GM23338 (cell line): Measurements from ENCODE around the gene APLN. TPM values are rescaled to one million over a fixed set of nuclear protein-coding genes. Genes with fewer than 3 reads are reported as not detected.

Experiments
- ATAC-seq: fragments of 200-7000 bp; cut with Tn5 transposase; 3 replicates; pipeline ENCODE4 v1.9.1; 2020
- DNase-seq: peaks from one replicate; pipeline ENCODE4 v3.0.0-alpha.2; 2015; ENCODE audit warnings: low spot score
- H2AFZ ChIP-seq: fragments of 200-600 bp; sonication (generic); 2 replicates; pipeline ENCODE4 v1.8.0; 2016; ENCODE audit warnings: antibody characterized with exemption, mild to moderate bottlenecking, moderate library complexity
- H3F3A ChIP-seq: fragments of 200-600 bp; sonication (generic); replicated peaks from 2 replicates; pipeline ENCODE4 v1.8.0; 2017; ENCODE audit warnings: antibody characterized with exemption, mixed run types, low read depth
- H3K27ac ChIP-seq: fragments of 200-600 bp; sonication (generic); 2 replicates; pipeline ENCODE4 v1.6.1; 2016; ENCODE audit warnings: low read depth
- H3K27me3 ChIP-seq: fragments of 200-600 bp; sonication (generic); 2 replicates; pipeline ENCODE4 v1.8.0; 2016; ENCODE audit warnings: mild to moderate bottlenecking, mixed run types, moderate library complexity; ENCODE audit not compliant: insufficient read depth
- H3K36me3 ChIP-seq: fragments of 200-600 bp; sonication (generic); 2 replicates; pipeline ENCODE4 v1.8.0; 2016; ENCODE audit warnings: mild to moderate bottlenecking; ENCODE audit not compliant: insufficient read depth
- H3K4me1 ChIP-seq: fragments of 200-600 bp; sonication (generic); 2 replicates; pipeline ENCODE4 v1.8.0; 2016; ENCODE audit warnings: mild to moderate bottlenecking, moderate library complexity; ENCODE audit not compliant: insufficient read depth
- H3K4me2 ChIP-seq: fragments of 200-600 bp; sonication (generic); 2 replicates; pipeline ENCODE4 v1.7.1; 2017; ENCODE audit warnings: mixed run types
- H3K4me3 ChIP-seq: fragments of 200-600 bp; sonication (generic); 2 replicates; pipeline ENCODE4 v1.6.1; 2016; ENCODE audit warnings: mixed run types
- H3K79me2 ChIP-seq: fragments of 200-600 bp; sonication (generic); replicated peaks from 2 replicates; pipeline ENCODE4 v1.8.0; 2017; ENCODE audit warnings: mild to moderate bottlenecking; ENCODE audit not compliant: insufficient read depth
- H3K9me2 ChIP-seq: fragments of 200-600 bp; sonication (generic); 2 replicates; pipeline ENCODE4 v1.8.0; 2017; ENCODE audit not compliant: insufficient read depth
- H4K20me1 ChIP-seq: fragments of 200-600 bp; sonication (generic); replicated peaks from 2 replicates; pipeline ENCODE4 v1.8.0; 2017; ENCODE audit warnings: mild to moderate bottlenecking; ENCODE audit not compliant: insufficient read depth
- H3K27ac Mint-ChIP-seq: 2 replicates; pipeline ENCODE4 v1.8.0; 2020; ENCODE audit warnings: inconsistent platforms, mild to moderate bottlenecking, moderate library complexity, mixed read lengths
- H3K27me3 Mint-ChIP-seq: 3 replicates; pipeline ENCODE4 v1.8.0; 2022; ENCODE audit warnings: low read depth, mild to moderate bottlenecking, moderate library complexity, mixed read lengths, inconsistent platforms; ENCODE audit not compliant: insufficient read depth, poor library complexity
- H3K36me3 Mint-ChIP-seq: 3 replicates; pipeline ENCODE4 v1.8.0; 2021; ENCODE audit warnings: low read depth, mild to moderate bottlenecking, inconsistent platforms, moderate library complexity, mixed read lengths
- H3K4me1 Mint-ChIP-seq: 3 replicates; pipeline ENCODE4 v1.8.0; 2020; ENCODE audit warnings: mild to moderate bottlenecking, inconsistent platforms, mixed read lengths
- H3K4me3 Mint-ChIP-seq: 3 replicates; pipeline ENCODE4 v1.8.0; 2021; ENCODE audit warnings: moderate library complexity, mild to moderate bottlenecking, inconsistent platforms, mixed read lengths
- H3K9me3 Mint-ChIP-seq: 3 replicates; pipeline ENCODE4 v1.8.0; 2020; ENCODE audit warnings: moderate library complexity, mild to moderate bottlenecking, inconsistent platforms, mixed read lengths
- CREB1 ChIP-seq: fragments of 250-450 bp; sonication (Bioruptor Pico); IDR thresholded peaks from 2 replicates; pipeline ENCODE4 v1.5.0; 2020; ENCODE audit warnings: low read depth, mild to moderate bottlenecking, moderate library complexity
- ETS1 ChIP-seq: IDR thresholded peaks from 2 replicates; pipeline ENCODE4 v1.6.1; 2016; ENCODE audit warnings: antibody characterized with exemption
- EZH2 ChIP-seq: fragments of 200-600 bp; sonication (generic); IDR thresholded peaks from one replicate; pipeline ENCODE4 v1.8.0; 2017; ENCODE audit warnings: antibody characterized with exemption, mild to moderate bottlenecking, low read depth; ENCODE audit not compliant: unreplicated experiment
- EZH2phosphoT487 ChIP-seq: fragments of 200-600 bp; sonication (generic); IDR thresholded peaks from one replicate; pipeline ENCODE4 v1.8.1; 2018; ENCODE audit warnings: antibody characterized with exemption; ENCODE audit not compliant: unreplicated experiment
- JUNB ChIP-seq: IDR thresholded peaks from one replicate; pipeline ENCODE4 v1.6.1; 2016; ENCODE audit warnings: antibody characterized with exemption; ENCODE audit not compliant: unreplicated experiment
- REST ChIP-seq: IDR thresholded peaks from one replicate; pipeline ENCODE4 v1.6.1; 2018; ENCODE audit warnings: antibody characterized with exemption; ENCODE audit not compliant: unreplicated experiment
- ZNF331 ChIP-seq: fragments of 250-450 bp; sonication (Bioruptor Pico); IDR thresholded peaks from 2 replicates; pipeline ENCODE4 v1.5.0; 2020; ENCODE audit warnings: low read depth, mild to moderate bottlenecking, moderate library complexity
- ZNF462 ChIP-seq: fragments of 250-450 bp; sonication (Bioruptor Pico); IDR thresholded peaks from 2 replicates; pipeline ENCODE4 v1.5.0; 2020; ENCODE audit warnings: mild to moderate bottlenecking, moderate library complexity
- polyA plus RNA-seq: library from polyadenylated mRNA; unstranded; fragments of >200 nt; fragmentation: Nextera tagmentation; extraction: Ambion mirVana; gene quantifications from 2 replicates; pipeline ENCODE4 v1.2.1, GENCODE V29; 2016
- total RNA-seq: library from RNA; depleted of rRNA; stranded (reverse); fragments of >200 nt; shearing (Covaris generic); gene quantifications from 2 replicates; pipeline ENCODE4 v1.2.3, GENCODE V29; 2014

The APLN gene
- total and polyA plus RNA-seq, 2 experiments from 2014 or later = 0.49 to 0.60 TPM

GRCh38 chrX:129597905-129598304 is 56.9 kb downstream of the APLN start:
- H3K9me2 ChIP-seq = no peaks in the 10 kb centered on the region
- no peaks in the 10 kb centered on the region for H3K4me1 ChIP-seq
- H3K4me1 Mint-ChIP-seq = peaks cover 17% of the 10 kb centered on the region
- H3K4me3 Mint-ChIP-seq = no peak overlapping the region
- H3K36me3 Mint-ChIP-seq = peaks cover 7% of the 10 kb centered on the region; the same call in 1 of the 3 replicates
- H3K27ac ChIP-seq = no peak overlapping the region
- no peaks in the 10 kb centered on the region for H4K20me1 ChIP-seq
- TF ChIP-seq JUNB (no peak), CREB1 (no peak), REST (no peak), ETS1 (no peak), EZH2 (no peak), ZNF462 (CRISPR knock-in tag) (no peak), EZH2phosphoT487 (no peak), ZNF331 (no peak)
- H2AFZ ChIP-seq = no peak overlapping the region
- no peaks in the 10 kb centered on the region for H3K36me3 ChIP-seq
- H3K27me3 ChIP-seq = no peaks in the 10 kb centered on the region
- no peaks in the 10 kb centered on the region for H3K79me2 ChIP-seq
- H3K27ac Mint-ChIP-seq = no peak overlapping the region; the same call in 1 of the 2 replicates
- H3K27me3 Mint-ChIP-seq = peaks cover 1% of the 10 kb centered on the region
- H3K4me3 ChIP-seq = no peak overlapping the region
- DNase-seq = no peak
- no peak for ATAC-seq
- H3F3A ChIP-seq = no peaks in the 10 kb centered on the region
- H3K9me3 Mint-ChIP-seq = no peaks in the 10 kb centered on the region; the same call in 2 of the 3 replicates
- H3K4me2 ChIP-seq = no peak overlapping the region
